ENCODE data around the gene GCNT2.
A peak's percentile ranks its signal among the peaks of the same experiment; 100 is the strongest.

The GCNT2 gene

DNA sequence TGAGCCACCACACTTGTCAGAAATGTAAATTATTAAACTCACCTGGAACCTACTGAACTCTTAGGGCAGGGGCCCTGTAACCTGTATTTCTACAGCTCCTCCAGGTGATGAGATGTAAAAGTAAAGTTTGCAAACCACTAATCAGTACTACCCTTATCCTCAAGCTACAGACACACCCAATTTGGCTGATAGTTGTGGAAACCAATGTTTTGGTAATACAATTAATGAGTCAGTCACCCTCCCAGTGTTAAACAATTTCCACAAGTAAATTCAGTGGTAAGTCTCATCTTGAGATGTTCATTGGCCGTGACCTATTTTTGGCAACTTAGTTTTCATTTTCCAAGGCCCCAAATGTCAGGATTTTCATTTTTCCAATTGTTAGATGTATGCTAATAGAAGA, 29.6 kb downstream of the GCNT2 start:
- H2AFZ ChIP-seq (ENCODE audit: low read length), result no peak overlapping the region
- no peak overlapping the region for H3K9ac ChIP-seq (ENCODE audit: low read length)
- H4K20me1 ChIP-seq (ENCODE audit: insufficient read depth, low read length), result no peaks in the 10 kb centered on the region
- no peak overlapping the region for H3K4me2 ChIP-seq (ENCODE audit: low read length)
- H3K27me3 ChIP-seq (ENCODE audit: insufficient read depth, low read length), result no peaks in the 10 kb centered on the region
- peaks cover 20% of the 10 kb centered on the region for H3K4me1 ChIP-seq (ENCODE audit: insufficient read depth, low read length, severe bottlenecking)
- no peaks in the 10 kb centered on the region for H3F3A ChIP-seq (ENCODE audit: insufficient read depth, low read length)
- no peak overlapping the region for H3K4me3 ChIP-seq (ENCODE audit: low read depth, low read length, poor library complexity, severe bottlenecking)
- no peak overlapping the region for H3K27ac ChIP-seq (ENCODE audit: low read depth, low read length, poor library complexity, severe bottlenecking)
- H3K9me3 ChIP-seq (ENCODE audit: low read length), result no peaks in the 10 kb centered on the region
- peaks cover 31% of the 10 kb centered on the region for H3K36me3 ChIP-seq (ENCODE audit: insufficient read depth, low read length)
- H3K79me2 ChIP-seq (ENCODE audit: insufficient read depth, low read length), result peaks cover 70% of the 10 kb centered on the region
- TF ChIP-seq, protein P1, sequence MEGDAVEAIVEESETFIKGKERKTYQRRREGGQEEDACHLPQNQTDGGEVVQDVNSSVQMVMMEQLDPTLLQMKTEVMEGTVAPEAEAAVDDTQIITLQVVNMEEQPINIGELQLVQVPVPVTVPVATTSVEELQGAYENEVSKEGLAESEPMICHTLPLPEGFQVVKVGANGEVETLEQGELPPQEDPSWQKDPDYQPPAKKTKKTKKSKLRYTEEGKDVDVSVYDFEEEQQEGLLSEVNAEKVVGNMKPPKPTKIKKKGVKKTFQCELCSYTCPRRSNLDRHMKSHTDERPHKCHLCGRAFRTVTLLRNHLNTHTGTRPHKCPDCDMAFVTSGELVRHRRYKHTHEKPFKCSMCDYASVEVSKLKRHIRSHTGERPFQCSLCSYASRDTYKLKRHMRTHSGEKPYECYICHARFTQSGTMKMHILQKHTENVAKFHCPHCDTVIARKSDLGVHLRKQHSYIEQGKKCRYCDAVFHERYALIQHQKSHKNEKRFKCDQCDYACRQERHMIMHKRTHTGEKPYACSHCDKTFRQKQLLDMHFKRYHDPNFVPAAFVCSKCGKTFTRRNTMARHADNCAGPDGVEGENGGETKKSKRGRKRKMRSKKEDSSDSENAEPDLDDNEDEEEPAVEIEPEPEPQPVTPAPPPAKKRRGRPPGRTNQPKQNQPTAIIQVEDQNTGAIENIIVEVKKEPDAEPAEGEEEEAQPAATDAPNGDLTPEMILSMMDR (IDR thresholded peaks at IDR 0.05; ENCODE audit: low read length), result no peak
- TF ChIP-seq EZH2 (IDR thresholded peaks at IDR 0.05; ENCODE audit: borderline replicate concordance, low read length), result no peak
- no peaks in the 10 kb centered on the region for H3K9me2 ChIP-seq (ENCODE audit: low read depth, low read length)

DNA sequence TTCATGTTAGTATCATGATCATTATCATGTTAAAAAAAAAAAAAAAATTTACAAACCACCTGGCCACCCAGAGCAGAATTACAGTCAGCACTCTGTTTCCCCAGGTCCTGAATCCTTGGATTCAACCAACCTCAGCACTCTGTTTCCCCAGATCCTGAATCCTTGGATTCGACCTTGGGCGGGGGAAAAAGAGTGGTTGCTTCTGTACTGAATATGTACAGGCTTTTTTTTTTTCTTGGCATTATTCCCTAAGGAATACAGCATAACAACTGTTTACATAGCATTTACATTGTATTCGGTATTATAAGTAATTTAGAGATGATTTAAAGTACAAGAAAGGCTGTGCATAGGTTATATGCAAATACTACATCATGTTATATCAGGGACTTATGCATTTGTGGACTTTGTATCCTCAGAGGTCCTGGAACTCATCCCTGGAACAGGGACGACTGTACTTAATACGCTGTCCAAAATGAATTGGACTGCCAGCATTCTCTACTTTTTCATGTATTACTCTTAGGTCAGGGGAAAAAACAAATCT, 31.2 kb downstream of the GCNT2 start:
- Histone ChIP-seq H3F3A (ENCODE audit: insufficient read depth, low read length) (no peaks in the 10 kb centered on the region), H3K9me3 (ENCODE audit: low read length) (no peaks in the 10 kb centered on the region), H3K9me2 (ENCODE audit: low read depth, low read length) (no peaks in the 10 kb centered on the region), H3K36me3 (ENCODE audit: insufficient read depth, low read length) (peaks cover 46% of the 10 kb centered on the region), H3K4me3 (ENCODE audit: low read depth, low read length, poor library complexity, severe bottlenecking) (no peak overlapping the region), H3K27me3 (ENCODE audit: insufficient read depth, low read length) (no peaks in the 10 kb centered on the region), H3K79me2 (ENCODE audit: insufficient read depth, low read length) (peaks cover 65% of the 10 kb centered on the region), H3K9ac (ENCODE audit: low read length) (no peak overlapping the region), H4K20me1 (ENCODE audit: insufficient read depth, low read length) (no peaks in the 10 kb centered on the region), H2AFZ (ENCODE audit: low read length) (no peak overlapping the region), H3K4me1 (ENCODE audit: insufficient read depth, low read length, severe bottlenecking) (peaks cover 21% of the 10 kb centered on the region), H3K4me2 (ENCODE audit: low read length) (no peak overlapping the region), H3K27ac (ENCODE audit: low read depth, low read length, poor library complexity, severe bottlenecking) (no peak overlapping the region)
- TF ChIP-seq, protein P1 (IDR thresholded peaks at IDR 0.05; ENCODE audit: low read length), result no peak
- TF ChIP-seq EZH2 (IDR thresholded peaks at IDR 0.05; ENCODE audit: borderline replicate concordance, low read length), result no peak

DNA sequence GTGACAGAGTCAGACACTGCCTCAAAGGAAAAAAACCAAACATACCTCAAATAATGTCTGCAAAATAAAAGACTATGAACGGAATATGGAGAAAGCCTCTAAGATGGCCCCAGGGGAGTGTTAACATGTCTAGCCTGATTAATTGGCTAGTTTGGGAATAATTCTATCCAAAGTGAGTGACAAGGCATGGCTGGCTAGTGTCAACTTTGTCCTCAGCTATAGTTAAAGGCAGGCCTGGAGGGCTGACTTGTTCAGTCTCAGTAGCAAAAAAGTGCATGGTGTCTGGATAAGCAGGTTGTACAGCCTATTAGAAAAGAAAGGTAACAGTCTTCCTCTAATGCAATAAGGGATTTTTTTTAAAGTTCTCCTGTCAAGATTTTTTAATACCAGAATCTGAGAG, 32.7 kb downstream of the GCNT2 start:
- Histone ChIP-seq H3K27me3 (ENCODE audit: insufficient read depth, low read length) (no peaks in the 10 kb centered on the region), H3K79me2 (ENCODE audit: insufficient read depth, low read length) (peaks cover 61% of the 10 kb centered on the region), H3F3A (ENCODE audit: insufficient read depth, low read length) (no peaks in the 10 kb centered on the region), H3K36me3 (ENCODE audit: insufficient read depth, low read length) (peaks cover 48% of the 10 kb centered on the region), H2AFZ (ENCODE audit: low read length) (no peak overlapping the region), H3K9me3 (ENCODE audit: low read length) (no peaks in the 10 kb centered on the region), H3K9me2 (ENCODE audit: low read depth, low read length) (no peaks in the 10 kb centered on the region), H3K4me3 (ENCODE audit: low read depth, low read length, poor library complexity, severe bottlenecking) (no peak overlapping the region), H3K4me1 (ENCODE audit: insufficient read depth, low read length, severe bottlenecking) (peaks cover 33% of the 10 kb centered on the region), H3K9ac (ENCODE audit: low read length) (no peak overlapping the region), H3K4me2 (ENCODE audit: low read length) (no peak overlapping the region), H4K20me1 (ENCODE audit: insufficient read depth, low read length) (no peaks in the 10 kb centered on the region), H3K27ac (ENCODE audit: low read depth, low read length, poor library complexity, severe bottlenecking) (no peak overlapping the region)
- TF ChIP-seq EZH2 (IDR thresholded peaks at IDR 0.05; ENCODE audit: borderline replicate concordance, low read length), result no peak

DNA sequence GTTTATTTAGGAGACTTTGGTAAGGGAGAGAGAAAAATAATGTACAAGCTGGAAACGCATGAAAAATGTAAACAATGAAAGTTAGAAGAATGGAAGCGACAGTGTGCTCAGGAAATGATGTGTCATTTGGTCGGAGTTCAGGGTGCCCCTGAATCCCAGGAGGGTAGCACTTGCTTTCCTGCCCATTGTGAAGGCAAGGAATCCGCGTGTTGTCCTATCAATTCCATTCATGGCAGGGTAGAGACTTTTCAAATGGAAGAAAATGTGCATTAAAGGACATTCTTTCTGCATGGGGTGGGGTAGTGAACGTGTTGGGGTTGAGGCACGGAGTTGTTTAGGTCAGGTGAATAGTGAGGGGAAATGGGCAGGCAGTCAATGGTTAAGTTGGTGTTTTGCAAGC, 33.7 kb downstream of the GCNT2 start:
- H3K27me3 ChIP-seq (ENCODE audit: insufficient read depth, low read length), result no peaks in the 10 kb centered on the region
- H3F3A ChIP-seq (ENCODE audit: insufficient read depth, low read length), result no peaks in the 10 kb centered on the region
- H2AFZ ChIP-seq (ENCODE audit: low read length), result no peak overlapping the region
- H3K4me3 ChIP-seq (ENCODE audit: low read depth, low read length, poor library complexity, severe bottlenecking), result no peak overlapping the region
- peak overlapping the region; percentile 39; the same call in 1 of the 2 replicates for H3K4me2 ChIP-seq (ENCODE audit: low read length)
- no peaks in the 10 kb centered on the region for H3K9me2 ChIP-seq (ENCODE audit: low read depth, low read length)
- H3K9me3 ChIP-seq (ENCODE audit: low read length), result no peaks in the 10 kb centered on the region
- H3K4me1 ChIP-seq (ENCODE audit: insufficient read depth, low read length, severe bottlenecking), result peaks cover 43% of the 10 kb centered on the region
- no peak overlapping the region for H3K27ac ChIP-seq (ENCODE audit: low read depth, low read length, poor library complexity, severe bottlenecking)
- H3K9ac ChIP-seq (ENCODE audit: low read length), result no peak overlapping the region
- H3K36me3 ChIP-seq (ENCODE audit: insufficient read depth, low read length), result peaks cover 45% of the 10 kb centered on the region
- H4K20me1 ChIP-seq (ENCODE audit: insufficient read depth, low read length), result no peaks in the 10 kb centered on the region
- peaks cover 52% of the 10 kb centered on the region for H3K79me2 ChIP-seq (ENCODE audit: insufficient read depth, low read length)
- TF ChIP-seq EZH2 (IDR thresholded peaks at IDR 0.05; ENCODE audit: borderline replicate concordance, low read length), result no peak
- TF ChIP-seq, protein P1 (IDR thresholded peaks at IDR 0.05; ENCODE audit: low read length), result no peak
